Stimulated activated CD8-positive, alpha-beta memory T cell treated with anti-CD3 and anti-CD28 coated beads, Interleukin-15, amount 100 ng/mL, for 4 hours (primary cell): ENCODE data around the gene POLR3H.
"Not testable (repeated sequence)": the region's sequence is repeated elsewhere in the genome, so short reads cannot be mapped to it uniquely, and the experiment has no call there.

Experiments used
- DNase-seq, 2 donors: peaks; one replicate each; pipeline ENCODE4 v3.0.0-alpha.2; 2020; ENCODE audit warnings: low read depth in 2 of 2

The POLR3H gene

GRCh38 chr22:41564563-41564962 lies 20.3 kb upstream of the POLR3H start:
- no peak for DNase-seq

GRCh38 chr22:41563051-41563711 lies 18.9 kb upstream of the POLR3H start:
- no peak for DNase-seq

DNA sequence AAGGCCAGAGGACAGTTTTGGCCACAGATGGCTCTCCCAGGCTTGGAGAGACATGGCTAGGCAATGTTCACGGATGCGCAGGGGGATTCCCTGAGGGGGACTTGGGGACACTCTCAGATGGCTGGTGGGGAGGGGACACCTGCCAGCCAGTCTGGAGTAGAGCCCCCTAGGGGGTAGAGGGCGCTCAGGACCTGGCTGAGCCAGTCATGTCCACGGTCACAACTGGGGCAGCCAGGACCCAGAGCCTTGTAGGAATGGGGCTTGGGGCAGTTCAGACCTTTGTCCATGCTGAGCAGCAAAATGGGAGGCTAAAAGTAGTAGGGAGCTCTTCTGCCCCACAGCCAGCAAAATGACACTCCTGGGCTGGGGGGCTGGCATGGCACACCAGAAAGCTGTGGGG lies 18.2 kb upstream of the POLR3H start:
- no peak for DNase-seq

DNA sequence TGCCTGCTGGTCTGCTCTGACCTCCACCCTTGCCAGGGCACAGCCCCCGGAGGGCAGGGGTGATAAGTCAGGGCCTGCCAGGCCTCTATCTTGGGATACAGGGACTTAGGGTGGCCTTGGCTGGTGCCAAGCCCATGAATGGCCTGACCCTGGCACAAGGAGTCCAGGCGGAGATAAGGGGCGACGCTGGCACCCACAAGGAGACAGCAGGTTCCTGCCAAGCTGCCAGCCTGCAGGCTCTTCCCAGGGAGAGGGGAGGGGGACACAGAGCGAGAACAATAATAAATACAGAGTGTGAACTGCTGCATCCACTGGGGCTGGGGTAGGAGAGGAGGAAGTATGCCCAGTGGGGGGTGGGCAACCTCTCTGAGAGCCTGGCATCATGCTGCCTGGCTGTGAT lies 17.5 kb upstream of the POLR3H start:
- no peak for DNase-seq

GRCh38 chr22:41561335-41561734 lies 17.1 kb upstream of the POLR3H start:
- DNase-seq, result no peak

DNA sequence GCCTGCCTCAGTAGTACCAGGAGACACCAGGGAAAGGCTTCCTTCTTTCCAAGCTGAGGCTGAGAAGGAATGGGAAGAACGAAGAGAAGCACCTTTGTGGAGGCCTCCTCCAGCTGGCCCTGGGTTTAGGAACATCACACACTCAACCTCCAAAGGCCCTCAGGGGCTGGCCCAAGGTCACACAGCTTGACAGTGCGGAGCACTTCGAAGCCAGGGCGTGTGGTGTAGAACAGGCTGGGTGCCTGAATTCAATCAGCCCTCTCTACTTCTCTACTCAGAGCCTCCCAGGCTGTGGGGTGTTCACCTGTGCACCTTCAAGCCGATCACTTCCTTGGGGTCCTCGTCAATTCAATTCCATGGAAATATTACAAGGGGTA lies 15.8 kb upstream of the POLR3H start:
- no peak for DNase-seq

DNA sequence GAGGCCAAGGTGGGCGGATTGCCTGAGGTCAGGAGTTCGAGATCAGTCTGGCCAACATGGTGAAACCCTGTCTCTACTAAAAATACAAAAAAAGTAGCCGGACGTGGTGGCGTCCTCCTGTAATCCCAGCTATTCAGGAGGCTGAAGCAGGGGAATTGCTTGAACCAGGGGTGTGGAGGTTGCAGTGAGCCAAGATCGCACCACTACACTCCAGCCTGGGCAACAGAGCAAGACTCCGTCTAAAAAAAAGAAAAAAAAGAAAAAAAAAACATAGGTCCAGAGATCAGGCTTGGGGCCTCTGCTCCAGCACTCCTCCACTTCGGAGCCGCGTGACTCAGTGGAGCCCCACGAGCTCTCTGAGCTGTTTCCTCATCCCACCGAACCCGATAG lies 14.0 kb upstream of the POLR3H start:
- not testable (repeated sequence) for DNase-seq

- DNase-seq, result no peak
These were observed 13.4 kb upstream of the POLR3H start for GRCh38 chr22:41557401-41558240.

DNA sequence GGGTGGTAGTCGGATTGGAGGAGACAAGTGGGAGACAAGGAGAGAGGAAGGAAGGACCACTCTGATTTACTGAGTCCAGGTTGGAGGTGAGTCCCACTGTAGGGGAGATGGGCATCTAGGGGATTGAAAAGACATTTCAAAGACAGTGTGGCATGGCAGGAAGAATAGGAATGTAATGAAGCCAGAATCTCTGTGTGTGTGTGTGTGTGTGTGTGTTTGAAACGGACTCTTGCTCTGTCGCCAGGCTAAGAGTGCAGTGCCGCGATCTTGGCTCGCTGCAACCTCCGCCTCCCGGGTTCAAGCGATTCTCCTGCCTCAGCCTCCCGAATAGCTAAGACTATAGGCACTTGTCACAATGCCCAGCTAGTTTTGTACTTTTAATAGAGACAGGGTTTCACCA lies 12.3 kb upstream of the POLR3H start:
- no peak for DNase-seq

GRCh38 chr22:41555325-41555982 lies 11.2 kb upstream of the POLR3H start:
- no peak for DNase-seq

GRCh38 chr22:41551877-41552582 lies 7.8 kb upstream of the POLR3H start:
- no peak for DNase-seq

GRCh38 chr22:41550952-41551491 lies 6.8 kb upstream of the POLR3H start:
- DNase-seq, result no peak

GRCh38 chr22:41548830-41549211 lies 4.6 kb upstream of the POLR3H start:
- no peak for DNase-seq

DNA sequence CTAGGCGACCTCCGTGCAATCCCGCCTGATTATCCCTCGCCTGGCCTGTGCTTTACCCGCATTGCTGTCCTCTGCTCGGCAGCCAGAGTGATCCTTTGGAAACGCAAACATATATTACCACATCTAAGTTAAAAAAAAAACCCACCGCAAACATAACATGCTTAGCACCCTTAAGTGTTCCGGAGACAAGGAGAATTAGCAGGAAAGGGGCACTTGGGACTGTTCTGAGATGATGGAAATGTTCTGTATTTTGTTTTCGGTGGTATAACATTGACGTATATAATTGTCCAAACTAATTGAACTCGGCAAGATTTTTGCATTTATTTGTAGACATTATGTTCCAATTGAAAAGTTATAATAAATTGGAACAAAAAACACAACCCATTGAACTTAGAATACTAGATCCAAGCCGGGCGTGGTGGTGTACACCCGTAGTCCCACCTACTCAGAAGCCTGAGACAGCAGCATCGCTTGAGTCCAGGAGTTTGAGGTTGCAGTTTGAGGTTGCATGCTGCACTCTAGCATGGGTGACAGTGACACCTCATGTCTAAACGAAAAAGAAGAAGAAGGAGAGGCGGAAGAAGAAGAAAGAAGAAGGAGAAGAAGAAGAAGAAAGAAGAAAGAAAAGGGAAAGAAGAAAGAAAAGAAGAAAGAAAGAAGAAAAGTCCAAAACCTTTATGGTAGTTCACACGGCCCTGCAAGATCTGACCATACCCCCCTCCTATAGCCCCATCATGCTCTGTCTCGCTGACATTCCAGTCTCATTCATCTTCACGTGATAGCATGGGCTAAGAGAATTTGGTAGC lies 604 bp upstream of the POLR3H start:
- DNase-seq, result no peak

DNA sequence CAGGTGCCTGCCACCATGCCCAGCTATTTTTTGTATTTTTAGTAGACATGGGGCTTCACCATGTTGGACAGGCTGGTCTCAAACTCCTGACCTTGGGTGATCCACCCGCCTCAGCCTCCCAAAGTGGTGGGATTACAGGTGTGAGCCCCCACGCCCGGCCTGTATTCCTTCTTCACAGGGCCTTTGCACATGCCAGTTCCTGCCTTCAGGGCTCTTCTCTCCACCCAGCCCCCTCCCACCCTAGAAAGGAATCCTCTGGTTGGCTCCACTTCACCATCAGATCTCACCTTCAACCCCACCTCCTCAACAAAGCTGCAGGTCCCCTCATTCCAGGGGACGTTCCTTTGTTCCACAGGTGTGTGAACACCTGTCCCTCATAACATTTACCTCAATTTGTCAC lies 2.0 kb downstream of the POLR3H start:
- DNase-seq, result no peak

GRCh38 chr22:41541484-41541883 lies 2.8 kb downstream of the POLR3H start:
- DNase-seq, result no peak

DNA sequence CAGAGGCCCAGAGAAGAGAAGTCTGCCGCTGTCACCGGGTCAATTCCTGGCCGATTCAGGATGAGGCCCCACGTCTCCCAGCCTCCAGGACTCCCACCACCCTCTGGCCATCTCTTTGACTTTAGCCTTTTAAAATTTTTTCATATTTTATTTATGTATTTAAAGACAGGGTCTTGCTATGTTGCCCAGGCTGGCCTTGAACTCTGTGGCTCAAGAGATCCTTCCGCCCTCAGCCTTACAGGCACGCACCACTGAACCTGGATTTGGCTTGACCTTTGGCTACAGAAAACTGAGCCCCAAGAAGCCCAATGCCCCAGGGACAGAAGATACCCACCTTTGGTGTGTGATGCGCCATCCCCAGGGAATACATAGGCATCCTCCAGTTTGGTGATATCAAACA lies 3.9 kb downstream of the POLR3H start:
- DNase-seq, result no peak

DNA sequence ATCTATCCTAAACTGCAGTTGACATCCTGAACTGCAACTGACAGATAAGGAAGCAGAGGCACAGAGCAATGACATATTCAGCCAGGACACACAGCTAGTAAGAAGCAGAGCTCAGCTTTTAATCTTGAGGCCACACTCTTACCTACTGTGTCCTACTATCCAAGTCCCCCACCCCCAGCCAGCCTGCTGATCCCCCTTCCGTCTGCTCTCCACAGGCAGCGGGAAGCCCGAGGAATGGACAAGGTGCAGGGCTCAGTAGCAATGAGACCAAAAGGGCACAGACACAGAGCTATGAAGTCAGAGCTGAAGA lies 4.3 kb downstream of the POLR3H start:
- DNase-seq, result no peak

- DNase-seq, result no peak
These were observed 4.9 kb downstream of the POLR3H start for GRCh38 chr22:41539146-41540005.

- DNase-seq, result no peak
These were observed 5.7 kb downstream of the POLR3H start for GRCh38 chr22:41538583-41538982.
